ENCODE results near the gene CFAP300. TPM values are rescaled to one million over a fixed set of nuclear protein-coding genes. Genes with fewer than 3 reads are reported as not detected.

CFAP300 gene
- total and polyA plus RNA-seq, 2 of the 8 experiments (the other 6 are each of a cell fraction or from before 2014, with no cell fraction given) = 2.1 to 2.8 TPM

GRCh38 chr11:102070766-102071165 is 23.5 kb downstream of the CFAP300 start (continued):
- TF ChIP-seq CHD7 (IDR thresholded peaks at IDR 0.05; ENCODE audit: insufficient replicate concordance, low read length) = no peak
- no peak for TF ChIP-seq POLR2AphosphoS5 (IDR thresholded peaks at IDR 0.05; ENCODE audit: low read depth, low read length)
- no peak for TF ChIP-seq SAP30 (IDR thresholded peaks at IDR 0.05; ENCODE audit: insufficient read depth, insufficient replicate concordance, low read length)
- no peak for TF ChIP-seq JUN (IDR thresholded peaks at IDR 0.05; ENCODE audit: low read depth, low read length)
- TF ChIP-seq NANOG (IDR thresholded peaks at IDR 0.05; ENCODE audit: insufficient read depth, low read depth, low read length, poor library complexity, severe bottlenecking) = no peak
- no peak for TF ChIP-seq RFX5 (IDR thresholded peaks at IDR 0.05; ENCODE audit: borderline replicate concordance, low read depth, low read length)
- no peak for TF ChIP-seq CTCF (IDR thresholded peaks at IDR 0.05; ENCODE audit: control extremely low read depth in 1 of 3, insufficient read depth in 1 of 3, low read depth in 1 of 3, low read length in 3 of 3)
- no peak for TF ChIP-seq YY1 (IDR thresholded peaks at IDR 0.05; ENCODE audit: low read depth, low read length)
- TF ChIP-seq NRF1 (IDR thresholded peaks at IDR 0.05; ENCODE audit: low read depth, low read length) = no peak

All from H1 (cell line).